RWPE2 (cell line): Measurements from ENCODE around the gene ARPC1A.

Experiments
- ATAC-seq: fragments of 200-7000 bp; cut with Tn5 transposase; 3 replicates; pipeline ENCODE4 v1.9.1; 2021; ENCODE audit warnings: low read depth
- DNase-seq: peaks from one replicate; pipeline ENCODE4 v3.0.0-alpha.2; 2020; ENCODE audit warnings: low spot score
- H3K27ac ChIP-seq: fragments of 450-650 bp; 2 replicates; pipeline ENCODE4 v1.5.1; 2017; ENCODE audit warnings: mild to moderate bottlenecking; ENCODE audit not compliant: poor library complexity, severe bottlenecking
- H3K27me3 ChIP-seq: fragments of 250-450 bp; sonication (Bioruptor Pico); 2 replicates; pipeline ENCODE4 v1.5.1; 2021; ENCODE audit warnings: mild to moderate bottlenecking, moderate library complexity; ENCODE audit not compliant: insufficient read depth, poor library complexity, severe bottlenecking
- H3K36me3 ChIP-seq: fragments of 250-450 bp; sonication (Bioruptor Pico); 2 replicates; pipeline ENCODE4 v1.5.1; 2020; ENCODE audit warnings: low read depth, mild to moderate bottlenecking, moderate library complexity
- H3K4me1 ChIP-seq: fragments of 250-450 bp; sonication (Bioruptor Pico); 2 replicates; pipeline ENCODE4 v1.5.1; 2021; ENCODE audit warnings: mild to moderate bottlenecking, moderate library complexity; ENCODE audit not compliant: insufficient read depth, poor library complexity, severe bottlenecking
- H3K4me3 ChIP-seq: fragments of 250-450 bp; sonication (Bioruptor Pico); 2 replicates; pipeline ENCODE4 v1.5.1; 2021; ENCODE audit warnings: mild to moderate bottlenecking, moderate library complexity; ENCODE audit not compliant: severe bottlenecking
- H3K9me3 ChIP-seq: fragments of 250-450 bp; sonication (Bioruptor Pico); 2 replicates; pipeline ENCODE4 v1.5.1; 2021; ENCODE audit warnings: mild to moderate bottlenecking, moderate library complexity; ENCODE audit not compliant: severe bottlenecking
- CTCF ChIP-seq: fragments of 450-650 bp; IDR thresholded peaks from one replicate; pipeline ENCODE4 v1.5.1; 2017; ENCODE audit warnings: mild to moderate bottlenecking, moderate library complexity; ENCODE audit not compliant: poor library complexity, severe bottlenecking

The ARPC1A gene

DNA sequence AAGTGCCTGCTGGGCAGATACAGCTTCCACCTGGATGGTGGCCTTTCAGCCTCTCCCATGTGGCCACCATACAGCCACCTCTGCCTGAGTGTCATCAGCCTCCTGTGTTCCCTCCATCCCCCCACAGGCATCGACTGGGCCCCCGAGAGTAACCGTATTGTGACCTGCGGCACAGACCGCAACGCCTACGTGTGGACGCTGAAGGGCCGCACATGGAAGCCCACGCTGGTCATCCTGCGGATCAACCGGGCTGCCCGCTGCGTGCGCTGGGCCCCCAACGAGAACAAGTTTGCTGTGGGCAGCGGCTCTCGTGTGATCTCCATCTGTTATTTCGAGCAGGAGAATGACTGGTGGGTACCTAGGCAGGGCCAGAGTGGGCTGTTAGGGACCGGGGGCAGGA is 62.2 kb downstream of the ARPC1A start:
- no peaks in the 10 kb centered on the region for H3K9me3 ChIP-seq
- no peak overlapping the region for H3K27ac ChIP-seq
- no peaks in the 10 kb centered on the region for H3K4me1 ChIP-seq
- TF ChIP-seq CTCF = no peak
- DNase-seq = no peak
- ATAC-seq = no peak
- no peak overlapping the region for H3K4me3 ChIP-seq
- H3K27me3 ChIP-seq = no peaks in the 10 kb centered on the region
- H3K36me3 ChIP-seq = peaks cover 75% of the 10 kb centered on the region

DNA sequence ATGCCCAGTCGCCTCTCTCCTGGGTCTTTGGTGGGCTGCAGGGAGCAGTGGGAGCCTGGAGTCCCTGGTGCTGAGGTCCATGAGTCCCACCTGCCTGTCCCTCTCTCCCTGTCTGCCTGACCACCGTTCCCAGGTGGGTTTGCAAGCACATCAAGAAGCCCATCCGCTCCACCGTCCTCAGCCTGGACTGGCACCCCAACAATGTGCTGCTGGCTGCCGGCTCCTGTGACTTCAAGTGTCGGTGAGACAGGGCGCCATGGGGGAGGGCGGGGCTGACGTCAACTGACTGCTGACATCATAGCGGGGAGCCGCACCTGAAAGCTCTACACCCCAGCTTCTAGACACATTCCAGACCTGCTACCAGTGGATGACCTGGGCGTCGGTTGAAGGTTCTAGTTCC is 64.1 kb downstream of the ARPC1A start:
- Histone ChIP-seq H3K27me3 (no peaks in the 10 kb centered on the region), H3K4me3 (no peak overlapping the region), H3K9me3 (no peaks in the 10 kb centered on the region), H3K4me1 (no peaks in the 10 kb centered on the region), H3K27ac (no peak overlapping the region), H3K36me3 (peaks cover 81% of the 10 kb centered on the region)
- ATAC-seq (no peak), DNase-seq (no peak)
- no peak for TF ChIP-seq CTCF

DNA sequence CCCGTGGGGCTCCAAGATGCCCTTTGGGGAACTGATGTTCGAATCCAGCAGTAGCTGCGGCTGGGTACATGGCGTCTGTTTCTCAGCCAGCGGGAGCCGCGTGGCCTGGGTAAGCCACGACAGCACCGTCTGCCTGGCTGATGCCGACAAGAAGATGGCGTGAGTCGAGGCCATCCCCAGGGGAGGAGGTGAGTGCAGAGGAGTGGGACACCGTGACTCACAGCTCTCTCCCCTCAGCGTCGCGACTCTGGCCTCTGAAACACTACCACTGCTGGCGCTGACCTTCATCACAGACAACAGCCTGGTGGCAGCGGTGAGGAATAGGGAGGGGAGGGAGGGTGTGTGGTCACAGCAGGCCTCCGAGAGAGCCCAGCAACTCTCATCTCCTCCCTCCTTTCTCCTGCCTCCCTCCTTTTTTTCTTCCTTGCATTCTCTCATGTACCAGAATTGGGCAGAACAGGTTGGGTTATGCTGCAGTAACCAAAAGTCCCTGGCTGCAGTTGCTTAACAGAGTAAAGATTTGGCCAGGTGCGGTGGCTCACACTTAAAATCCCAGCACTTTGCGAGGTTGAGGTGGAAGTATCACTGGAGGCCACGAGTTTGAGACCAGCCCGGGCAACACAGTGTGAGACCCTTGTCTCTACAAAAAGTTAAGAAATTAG is 65.4 kb downstream of the ARPC1A start:
- Histone ChIP-seq H3K4me3 (no peak overlapping the region), H3K4me1 (no peaks in the 10 kb centered on the region), H3K9me3 (no peaks in the 10 kb centered on the region), H3K27ac (no peak overlapping the region), H3K36me3 (peaks cover 86% of the 10 kb centered on the region), H3K27me3 (no peaks in the 10 kb centered on the region)
- TF ChIP-seq CTCF = no peak
- no peak for DNase-seq
- no peak for ATAC-seq

DNA sequence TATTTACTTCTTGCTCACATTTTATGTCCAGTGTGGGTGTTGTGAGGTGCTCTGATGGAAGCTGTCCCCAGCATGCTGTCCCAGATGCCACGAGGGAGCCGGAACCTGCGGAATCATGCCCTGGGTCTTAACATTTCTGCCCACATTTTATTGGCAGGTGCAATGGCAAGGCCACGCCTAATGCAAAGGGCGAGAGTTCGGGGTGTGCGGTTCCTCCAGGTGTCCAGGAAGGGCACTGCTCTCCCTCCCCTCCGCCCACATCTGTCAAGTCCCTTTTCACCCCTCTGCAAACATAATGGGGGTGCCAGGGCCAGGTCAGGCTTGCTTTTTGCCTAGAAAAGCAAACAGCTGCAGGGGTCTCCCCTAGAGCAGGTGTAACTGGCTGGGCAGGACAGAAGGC is 66.3 kb downstream of the ARPC1A start:
- TF ChIP-seq CTCF = no peak
- H3K27ac ChIP-seq = peak overlapping the region; percentile 13
- H3K9me3 ChIP-seq = no peaks in the 10 kb centered on the region
- DNase-seq (no peak), ATAC-seq (no peak)
- H3K4me3 ChIP-seq = no peak overlapping the region
- H3K27me3 ChIP-seq = no peaks in the 10 kb centered on the region
- no peaks in the 10 kb centered on the region for H3K4me1 ChIP-seq
- peaks cover 84% of the 10 kb centered on the region for H3K36me3 ChIP-seq

DNA sequence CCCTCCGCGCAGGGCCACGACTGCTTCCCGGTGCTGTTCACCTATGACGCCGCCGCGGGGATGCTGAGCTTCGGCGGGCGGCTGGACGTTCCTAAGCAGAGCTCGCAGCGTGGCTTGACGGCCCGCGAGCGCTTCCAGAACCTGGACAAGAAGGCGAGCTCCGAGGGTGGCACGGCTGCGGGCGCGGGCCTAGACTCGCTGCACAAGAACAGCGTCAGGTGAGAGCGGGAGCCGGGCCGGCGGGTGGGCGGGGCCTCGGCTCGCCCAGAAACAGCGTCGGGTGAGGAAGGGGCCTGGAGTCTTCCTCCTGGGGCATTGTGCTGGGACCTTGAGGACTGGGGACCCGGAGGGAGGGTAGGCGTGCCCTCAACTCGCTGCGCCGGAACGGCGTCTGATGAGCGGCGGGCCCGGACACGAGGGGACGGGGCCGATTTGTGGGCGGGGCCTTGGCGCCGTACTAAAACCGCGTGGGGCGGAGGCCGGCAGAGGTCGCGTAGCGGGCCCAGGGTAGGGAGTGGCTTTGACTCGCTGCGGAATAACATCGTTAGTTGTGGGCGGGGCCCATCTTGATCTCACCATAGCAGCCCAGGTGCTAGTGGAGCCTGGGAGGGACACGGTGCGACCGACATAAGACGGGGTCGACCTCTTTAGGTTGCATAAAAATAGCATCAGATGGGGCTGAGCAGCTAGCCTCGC is 67.1 kb downstream of the ARPC1A start:
- peak; percentile 66 for ATAC-seq
- no peaks in the 10 kb centered on the region for H3K9me3 ChIP-seq

More for the DNA sequence above, 67.1 kb downstream of the ARPC1A start:
- DNase-seq = no peak
- no peak for TF ChIP-seq CTCF
- Histone ChIP-seq H3K36me3 (peaks cover 84% of the 10 kb centered on the region), H3K27me3 (no peaks in the 10 kb centered on the region), H3K27ac (peak overlapping the region; percentile 13), H3K4me3 (peak overlapping the region; percentile 28), H3K4me1 (no peaks in the 10 kb centered on the region)
